ENCODE measurements around the gene PRICKLE3. TPM values are rescaled to one million over a fixed set of nuclear protein-coding genes. Genes with fewer than 3 reads are reported as not detected.

The PRICKLE3 gene
- total and polyA plus RNA-seq, 2 experiments from 2014 or later, result 4.7 to 13.7 TPM

GRCh38 chrX:49175435-49176274 is 10.5 kb downstream of the PRICKLE3 start (continued):
- no peak for TF ChIP-seq ZNF462 (CRISPR knock-in tag; IDR thresholded peaks at IDR 0.05)

DNA sequence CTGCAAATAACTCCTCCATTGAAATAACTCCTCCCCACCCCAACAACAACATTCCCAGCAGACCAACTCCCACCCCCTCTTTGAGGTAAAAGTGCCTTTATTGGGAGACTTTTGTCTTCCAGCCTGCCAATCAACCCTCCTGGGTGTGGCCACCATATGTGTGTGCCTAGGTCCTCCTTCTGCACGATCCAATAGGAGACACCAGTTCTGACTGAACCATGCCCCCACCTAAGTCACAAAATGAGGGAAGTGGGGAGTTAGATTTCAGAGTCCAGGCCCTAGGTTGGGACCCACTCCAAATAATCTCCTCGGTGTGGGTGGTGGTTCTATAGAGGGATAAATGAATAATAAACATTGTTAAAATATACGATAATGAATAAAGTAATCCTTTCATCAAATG is 11.4 kb downstream of the PRICKLE3 start:
- H3K36me3 ChIP-seq (ENCODE audit: insufficient read depth), result no peaks in the 10 kb centered on the region
- Mint-ChIP-seq H3K36me3 (ENCODE audit: low read depth) (peaks cover 22% of the 10 kb centered on the region), H3K9me3 (no peaks in the 10 kb centered on the region; the same call in 2 of the 3 replicates), H3K4me1 (peaks cover 14% of the 10 kb centered on the region), H3K4me3 (no peak overlapping the region), H3K27ac (no peak overlapping the region), H3K27me3 (ENCODE audit: insufficient read depth, low read depth, poor library complexity) (peaks cover 17% of the 10 kb centered on the region)
- no peaks in the 10 kb centered on the region for H3K79me2 ChIP-seq (replicated peaks; ENCODE audit: insufficient read depth)
- DNase-seq (ENCODE audit: low spot score) (no peak), ATAC-seq (peak; percentile 36)
- H2AFZ ChIP-seq, result no peak overlapping the region
- no peaks in the 10 kb centered on the region for H3F3A ChIP-seq (replicated peaks; ENCODE audit: low read depth)
- no peak overlapping the region for H3K27ac ChIP-seq (ENCODE audit: low read depth)
- no peak overlapping the region for H3K4me2 ChIP-seq
- H4K20me1 ChIP-seq (replicated peaks; ENCODE audit: insufficient read depth), result no peaks in the 10 kb centered on the region
- no peaks in the 10 kb centered on the region for H3K9me2 ChIP-seq (ENCODE audit: insufficient read depth)
- H3K4me3 ChIP-seq, result no peak overlapping the region
- H3K27me3 ChIP-seq (ENCODE audit: insufficient read depth), result peaks cover 37% of the 10 kb centered on the region
- H3K4me1 ChIP-seq (ENCODE audit: insufficient read depth), result no peaks in the 10 kb centered on the region
- TF ChIP-seq NANOG (IDR thresholded peaks at IDR 0.05; ENCODE audit: borderline replicate concordance) (no peak), EZH2 (IDR thresholded peaks at IDR 0.05; ENCODE audit: low read depth, unreplicated experiment) (no peak), CREB1 (CRISPR knock-in tag; IDR thresholded peaks at IDR 0.05; ENCODE audit: low read depth) (no peak), EZH2phosphoT487 (IDR thresholded peaks at IDR 0.05; ENCODE audit: unreplicated experiment) (no peak), ZNF462 (CRISPR knock-in tag; IDR thresholded peaks at IDR 0.05) (no peak)
- TF ChIP-seq, protein P1, sequence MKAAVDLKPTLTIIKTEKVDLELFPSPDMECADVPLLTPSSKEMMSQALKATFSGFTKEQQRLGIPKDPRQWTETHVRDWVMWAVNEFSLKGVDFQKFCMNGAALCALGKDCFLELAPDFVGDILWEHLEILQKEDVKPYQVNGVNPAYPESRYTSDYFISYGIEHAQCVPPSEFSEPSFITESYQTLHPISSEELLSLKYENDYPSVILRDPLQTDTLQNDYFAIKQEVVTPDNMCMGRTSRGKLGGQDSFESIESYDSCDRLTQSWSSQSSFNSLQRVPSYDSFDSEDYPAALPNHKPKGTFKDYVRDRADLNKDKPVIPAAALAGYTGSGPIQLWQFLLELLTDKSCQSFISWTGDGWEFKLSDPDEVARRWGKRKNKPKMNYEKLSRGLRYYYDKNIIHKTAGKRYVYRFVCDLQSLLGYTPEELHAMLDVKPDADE (IDR thresholded peaks at IDR 0.05), result no peak
